Bone marrow (tissue), 2 donors: ENCODE data around the gene SEC22A.

Experiments
- DNase-seq, 2 donors: peaks; one replicate each; lab custom pipeline; 2025; lab: John Stamatoyannopoulos, UW

The SEC22A gene, protein sequence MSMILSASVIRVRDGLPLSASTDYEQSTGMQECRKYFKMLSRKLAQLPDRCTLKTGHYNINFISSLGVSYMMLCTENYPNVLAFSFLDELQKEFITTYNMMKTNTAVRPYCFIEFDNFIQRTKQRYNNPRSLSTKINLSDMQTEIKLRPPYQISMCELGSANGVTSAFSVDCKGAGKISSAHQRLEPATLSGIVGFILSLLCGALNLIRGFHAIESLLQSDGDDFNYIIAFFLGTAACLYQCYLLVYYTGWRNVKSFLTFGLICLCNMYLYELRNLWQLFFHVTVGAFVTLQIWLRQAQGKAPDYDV

DNA sequence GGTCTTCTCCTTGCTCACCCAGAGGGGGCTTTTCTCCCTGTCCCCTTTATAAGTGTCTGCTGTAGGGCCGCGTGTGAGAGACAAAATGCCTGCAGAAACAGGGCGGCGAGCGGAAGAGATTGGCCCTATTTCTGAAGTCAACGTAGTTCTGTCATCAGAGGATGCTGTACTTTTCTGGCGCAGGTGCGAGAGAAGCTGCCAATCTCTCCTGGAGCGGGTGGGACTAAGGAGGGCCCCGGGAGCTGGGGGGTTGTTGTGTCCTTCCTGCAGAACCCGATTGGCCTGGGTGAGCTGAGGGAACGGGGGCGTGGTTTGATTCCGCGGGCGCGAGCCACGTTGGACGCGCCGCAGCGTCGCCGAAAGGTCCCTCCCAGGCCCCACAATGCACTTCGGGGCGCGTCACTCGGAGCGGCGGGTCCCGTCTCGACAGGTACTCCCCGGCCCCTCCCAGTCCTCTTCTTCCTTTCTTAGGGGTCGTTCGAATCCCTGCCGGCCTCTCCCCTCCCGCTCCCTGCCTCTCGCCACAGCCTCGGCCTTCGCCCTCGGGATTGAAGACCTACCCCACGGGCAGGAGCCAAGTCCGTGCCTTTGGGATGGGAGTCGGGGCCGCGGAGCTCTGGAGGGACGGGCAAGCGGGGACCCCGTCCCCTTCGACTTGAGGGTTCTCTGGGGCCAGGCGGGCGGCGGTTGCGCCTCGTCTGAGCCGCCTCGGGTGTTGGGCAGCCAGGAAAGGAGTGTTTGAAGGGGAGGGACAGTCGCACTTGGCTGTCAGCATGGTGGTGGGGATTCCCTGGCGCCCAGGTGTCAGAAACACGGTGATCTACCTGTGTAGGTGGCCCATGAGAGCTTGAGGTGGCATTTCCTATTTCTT, at the start of gene SEC22A:
Gene SEC22A, plus strand, starts transcription at position 387 of the 871 bp plus-strand sequence. CDS start 7,275 bp downstream, outside the sequence.
- DNase-seq: peak; percentile 69 to 82

GRCh38 chr3:123152687-123153086, 49.1 kb upstream of the SEC22A start:
- DNase-seq: no peak

GRCh38 chr3:123153125-123154019, 48.4 kb upstream of the SEC22A start:
- DNase-seq: no peak

- DNase-seq: no peak
These were observed 47.4 kb upstream of the SEC22A start for GRCh38 chr3:123154020-123154985.

DNA sequence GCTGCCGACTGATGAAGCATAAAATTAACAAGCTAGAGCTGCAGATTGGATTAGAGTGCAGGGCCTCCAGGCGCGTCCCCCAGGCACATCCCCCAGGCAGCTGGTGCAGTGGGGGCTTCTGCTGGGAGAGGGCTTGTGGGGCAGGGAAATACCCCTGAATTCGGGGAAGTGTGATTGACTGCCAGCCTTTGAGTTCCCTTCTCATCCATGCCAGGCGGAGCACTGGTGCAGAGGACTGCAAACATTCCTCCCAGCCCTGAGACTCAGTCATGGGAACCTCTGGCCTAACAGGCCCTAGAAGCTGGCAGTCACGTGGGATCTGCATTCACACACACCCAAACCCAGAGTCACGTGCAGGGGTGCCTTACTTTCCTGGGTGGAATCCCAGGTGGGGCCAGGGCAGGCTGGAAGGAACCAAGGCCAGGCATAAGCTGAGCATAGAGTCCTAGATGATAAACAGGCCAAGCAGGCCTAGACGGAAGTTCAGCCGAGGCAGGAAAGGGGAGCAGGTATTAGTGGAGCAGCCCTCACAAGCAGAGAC, 46.2 kb upstream of the SEC22A start:
- no peak for DNase-seq

DNA sequence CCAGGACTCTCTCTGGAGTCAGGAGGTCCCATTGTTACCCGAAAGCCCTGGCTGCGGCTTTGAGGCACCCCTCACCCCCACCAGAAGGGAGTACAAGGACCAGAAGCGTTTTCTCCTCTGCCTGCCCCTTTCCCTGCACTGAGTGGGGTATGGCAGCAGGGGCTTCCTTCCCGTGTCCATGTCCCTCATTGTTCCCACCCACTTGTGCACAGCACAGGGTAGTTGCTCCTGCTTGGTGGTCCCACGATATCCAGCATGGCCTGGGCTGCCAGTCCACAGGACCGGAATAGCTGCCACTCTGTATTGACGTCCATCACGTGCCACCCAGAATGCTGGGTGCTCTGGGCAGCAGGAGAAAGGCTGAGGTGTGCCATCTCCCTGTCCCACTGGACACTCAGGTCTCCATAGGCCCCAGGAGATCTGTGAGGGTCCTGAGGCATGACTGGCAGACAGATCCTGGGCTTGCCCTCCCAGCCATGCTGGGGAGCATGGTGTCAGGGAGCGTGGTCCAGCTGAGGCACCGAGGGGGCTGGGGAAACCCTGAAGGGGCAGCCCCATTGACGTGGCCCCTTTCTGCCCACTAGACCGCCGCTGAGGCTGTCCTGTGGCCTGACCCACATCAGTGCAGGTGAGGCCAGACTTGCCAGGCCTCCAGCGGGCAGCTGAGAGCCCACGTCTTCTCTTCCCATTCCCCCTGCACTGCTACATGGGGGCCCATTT, 45.3 kb upstream of the SEC22A start:
- DNase-seq: no peak

DNA sequence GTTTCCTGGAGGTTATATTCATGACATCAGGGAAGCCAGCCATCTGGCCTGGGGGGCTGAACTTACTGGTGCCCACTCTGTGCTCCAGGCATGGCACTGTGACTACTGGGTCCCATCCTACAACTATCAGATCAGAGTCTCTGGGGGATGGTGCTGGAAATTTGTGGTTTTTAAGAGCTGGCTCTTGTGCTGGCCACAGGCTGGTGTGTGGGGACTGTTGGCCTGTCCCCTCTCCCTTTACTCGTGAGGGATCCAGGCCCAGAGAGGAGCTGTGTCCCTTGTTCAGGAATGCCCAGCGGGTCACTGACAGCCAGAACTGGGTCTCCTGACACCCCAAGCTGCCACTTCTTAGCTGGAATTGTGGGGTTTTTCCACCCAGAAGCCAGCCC, 44.5 kb upstream of the SEC22A start:
- no peak for DNase-seq

DNA sequence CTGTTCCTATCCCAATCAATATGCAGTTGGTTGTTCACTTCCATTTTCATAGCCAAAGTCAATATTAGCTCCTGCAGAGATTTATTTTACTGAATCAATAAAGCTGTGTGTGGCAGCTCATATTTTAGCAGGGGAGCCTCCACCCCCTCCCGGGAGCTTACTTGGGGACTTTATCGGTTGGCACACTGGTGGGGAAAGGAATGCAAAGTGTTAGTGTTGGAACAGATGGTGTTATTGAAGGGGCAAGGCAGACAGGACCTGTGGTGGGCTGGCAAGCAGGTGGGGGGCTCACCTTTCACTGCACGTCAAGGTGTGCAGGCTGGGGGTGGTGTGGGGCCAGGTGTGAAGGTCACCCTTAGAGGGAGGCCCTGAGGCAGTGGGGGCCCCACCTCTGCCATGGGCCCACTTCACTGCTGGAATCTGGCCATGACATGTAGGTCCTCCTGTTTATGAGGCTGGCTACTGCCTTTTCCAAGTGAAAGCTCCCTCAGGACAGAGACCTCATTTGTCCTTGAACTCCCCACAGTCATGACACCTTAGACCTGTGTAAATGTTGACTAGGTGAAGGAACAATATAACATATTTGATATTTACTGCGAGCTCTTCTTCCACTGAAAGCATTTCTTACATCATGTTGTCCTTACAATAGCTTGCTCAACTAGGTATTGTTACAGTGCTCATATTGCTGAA, 44.0 kb upstream of the SEC22A start:
- DNase-seq: no peak

DNA sequence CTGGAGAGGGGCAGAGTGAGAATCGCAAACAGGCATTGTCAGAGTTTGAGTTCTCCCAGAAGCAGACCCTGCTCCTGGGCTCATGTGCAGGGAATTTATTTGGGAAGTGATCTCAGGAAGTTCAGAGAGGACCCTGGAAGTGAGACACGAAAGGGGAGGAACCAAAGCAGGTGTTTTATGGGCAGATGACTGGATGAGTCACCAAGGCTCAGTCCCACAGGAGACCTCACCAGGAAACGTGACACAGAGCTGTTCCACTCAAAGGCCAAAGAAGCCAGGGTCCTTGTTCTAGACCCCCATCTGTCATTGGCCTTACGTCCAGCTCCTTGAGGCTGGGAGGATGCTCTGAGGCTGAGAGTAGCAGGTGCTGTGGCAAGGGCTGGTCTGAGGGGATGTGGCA, 43.4 kb upstream of the SEC22A start:
- DNase-seq: no peak

DNA sequence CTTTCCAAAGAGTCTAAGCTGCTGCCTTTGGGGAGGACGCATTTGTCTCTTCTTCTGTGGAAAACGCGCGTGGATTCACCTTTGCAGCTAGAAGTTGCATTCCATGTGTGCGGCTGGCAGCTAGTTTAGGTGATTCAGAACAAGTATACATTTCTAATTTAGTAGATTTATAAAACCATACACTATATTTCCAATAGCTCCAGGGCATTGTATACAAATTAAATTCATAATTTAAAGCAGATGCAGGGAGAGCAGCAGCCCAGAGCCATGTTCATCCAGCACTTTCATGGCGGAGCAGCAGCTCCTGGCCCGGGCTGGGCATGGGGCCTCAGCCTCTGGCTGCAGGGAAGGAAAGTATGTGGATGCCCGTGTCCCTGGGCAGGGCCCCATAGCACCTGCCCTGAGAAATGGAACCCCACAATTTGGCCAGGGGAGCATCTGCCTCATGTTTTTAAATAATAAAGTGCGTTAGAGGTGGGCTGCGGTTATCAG, 42.8 kb upstream of the SEC22A start:
- DNase-seq: no peak

DNA sequence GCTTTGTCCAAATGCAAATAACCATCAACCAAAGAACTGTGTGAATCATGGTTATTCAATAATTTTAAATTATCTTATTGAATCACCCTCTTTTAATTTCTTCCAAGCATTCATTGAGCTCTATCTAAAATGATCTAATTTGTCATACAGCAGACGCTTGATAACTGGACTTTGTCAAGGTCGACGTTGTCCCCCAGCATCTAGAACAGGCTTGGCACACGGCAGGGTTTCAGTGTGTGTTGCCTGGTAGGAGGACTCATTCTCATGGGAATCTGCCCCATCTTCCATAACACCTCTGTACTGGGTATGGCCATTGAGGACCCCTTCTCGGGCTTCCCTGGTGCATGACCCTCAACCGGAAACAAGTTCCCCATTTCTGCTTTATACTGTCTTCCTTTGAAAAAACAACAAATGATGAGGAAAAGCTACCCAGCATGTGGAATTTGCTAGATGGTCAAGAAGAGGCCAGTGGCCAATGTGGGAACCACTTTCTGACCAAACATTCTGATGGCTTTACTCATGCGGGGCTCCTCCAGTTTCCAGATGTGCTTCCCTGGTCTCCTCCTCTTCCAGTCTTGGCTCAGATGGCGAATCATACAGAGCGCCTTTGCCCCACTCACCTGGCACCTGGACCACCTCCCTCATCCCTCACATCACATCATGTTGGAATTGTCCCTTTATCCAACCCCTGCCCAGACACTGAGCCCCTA, 41.7 kb upstream of the SEC22A start:
- no peak for DNase-seq

GRCh38 chr3:123161167-123161566, 40.6 kb upstream of the SEC22A start:
- no peak for DNase-seq

DNA sequence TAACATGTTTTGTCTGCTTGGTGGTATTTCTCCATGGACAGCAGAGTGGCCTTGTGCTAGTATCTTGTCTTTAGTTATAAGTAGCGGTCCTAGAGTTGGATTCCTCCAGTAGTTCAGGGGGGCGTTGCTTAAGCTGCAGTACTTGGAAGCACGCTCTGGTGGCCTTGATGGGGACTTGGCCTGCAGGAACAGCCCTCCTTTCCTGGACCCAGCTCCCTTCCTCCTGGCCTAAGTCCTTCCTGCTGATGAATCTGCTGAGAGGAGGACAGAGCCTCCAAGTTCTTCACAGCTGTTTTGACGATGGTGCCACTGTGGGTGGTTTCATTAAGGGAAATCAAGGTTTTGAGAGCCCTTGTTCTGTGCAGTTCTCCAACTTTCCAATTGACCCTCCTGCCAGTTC, 38.6 kb upstream of the SEC22A start:
- DNase-seq: no peak

DNA sequence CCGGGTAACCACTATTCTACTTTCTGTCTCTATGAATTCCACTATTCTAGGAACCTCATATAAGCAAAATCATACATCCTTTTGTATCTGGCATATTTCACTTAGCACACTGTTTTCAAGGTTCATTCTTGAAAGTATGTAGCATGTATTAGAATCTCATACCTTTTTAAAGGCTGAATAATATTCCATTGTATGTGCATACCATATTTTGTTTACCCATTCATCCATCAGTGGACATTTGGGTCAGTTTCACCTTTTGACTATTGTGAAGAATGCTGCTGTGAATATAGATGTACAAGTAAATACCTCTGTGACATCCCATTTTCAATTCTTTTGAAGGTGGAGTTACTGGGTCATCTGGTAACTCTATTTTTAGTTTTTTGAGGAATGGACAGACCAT, 36.6 kb upstream of the SEC22A start:
- DNase-seq: no peak

GRCh38 chr3:123167686-123168085, 34.1 kb upstream of the SEC22A start:
- no peak for DNase-seq

- DNase-seq: no peak
These were observed 33.6 kb upstream of the SEC22A start for GRCh38 chr3:123168122-123168521.

DNA sequence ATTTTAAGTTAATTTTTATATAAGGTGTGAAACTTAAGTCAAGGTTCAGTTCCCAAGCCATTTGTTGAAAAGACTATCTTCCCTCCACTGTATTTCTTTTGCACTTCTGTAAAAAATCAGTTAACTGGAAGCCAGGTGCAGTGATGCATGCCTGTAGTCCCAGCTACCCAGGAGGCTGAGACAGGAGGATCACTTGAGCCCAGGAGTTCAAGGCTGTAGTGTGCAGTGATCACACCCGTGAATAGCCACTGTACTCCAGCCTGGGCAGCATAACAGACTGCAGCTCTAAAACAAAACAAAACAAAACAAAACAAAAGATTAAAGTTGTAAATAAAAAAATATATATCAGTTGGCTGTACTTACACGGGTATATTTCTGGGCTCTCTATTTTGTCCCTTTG, 33.1 kb upstream of the SEC22A start:
- DNase-seq: no peak

DNA sequence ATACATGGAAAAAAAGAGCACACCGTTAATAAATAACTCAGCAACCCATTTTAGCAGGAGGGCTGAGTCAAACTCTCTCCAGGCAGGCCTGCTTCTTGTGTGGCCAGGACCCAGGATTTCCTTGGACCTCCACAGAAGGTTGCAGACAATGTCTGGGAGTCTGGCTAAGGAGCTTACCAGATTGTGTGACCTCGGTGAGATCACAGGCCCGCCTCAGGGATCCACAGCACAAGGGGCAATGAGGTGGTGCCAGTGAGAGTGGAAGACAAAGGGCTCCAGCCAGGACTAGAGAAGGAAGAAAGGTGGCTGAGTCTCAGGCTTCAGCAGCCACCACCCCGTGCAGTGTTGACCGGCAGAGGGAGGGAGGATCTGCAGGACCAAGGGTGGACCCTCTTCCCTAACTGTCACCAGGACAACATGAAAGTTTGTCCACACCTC, 32.2 kb upstream of the SEC22A start:
- DNase-seq: no peak

DNA sequence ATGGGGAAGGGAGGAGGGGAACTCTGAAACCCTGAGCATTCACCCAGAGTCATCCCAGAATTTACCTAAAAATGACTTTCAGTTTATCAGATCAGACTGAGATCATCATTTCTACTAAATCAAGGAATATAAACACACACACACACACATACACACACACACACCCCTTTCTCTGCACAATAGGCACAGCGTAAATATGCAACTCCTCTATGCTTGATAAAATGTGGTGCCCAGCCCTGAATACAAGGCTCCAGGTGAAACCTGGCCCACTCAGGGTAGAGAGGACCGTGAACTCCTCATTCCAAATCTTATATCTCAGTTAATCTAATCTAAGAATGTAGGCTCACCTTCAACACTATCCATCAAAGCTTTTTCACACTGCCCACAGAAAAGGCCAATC, 31.8 kb upstream of the SEC22A start:
- no peak for DNase-seq
